Ectodermal cell (in vitro differentiated cells): Measurements from ENCODE around the gene CLSTN2. TPM values are rescaled to one million over a fixed set of nuclear protein-coding genes. Genes with fewer than 3 reads are reported as not detected.

Source experiments
- H3K27ac ChIP-seq: 2 replicates; pipeline ENCODE4 v1.7.0; 2013; ENCODE audit warnings: mild to moderate bottlenecking, low read depth, low read length; ENCODE audit not compliant: insufficient read depth, poor library complexity, severe bottlenecking
- H3K27me3 ChIP-seq: 2 replicates; pipeline ENCODE4 v1.7.0; 2013; ENCODE audit warnings: mild to moderate bottlenecking, low read length; ENCODE audit not compliant: insufficient read depth, control insufficient read depth, poor library complexity, severe bottlenecking
- H3K36me3 ChIP-seq: one replicate; pipeline ENCODE4 v1.7.0; 2013; ENCODE audit warnings: low read length; ENCODE audit not compliant: control insufficient read depth, insufficient read depth
- H3K4me1 ChIP-seq: one replicate; pipeline ENCODE4 v1.7.0; 2013; ENCODE audit warnings: low read length; ENCODE audit not compliant: control insufficient read depth, insufficient read depth
- H3K4me3 ChIP-seq: 2 replicates; pipeline ENCODE4 v1.7.0; 2013; ENCODE audit warnings: low read depth, low read length, control low read depth; ENCODE audit not compliant: insufficient read depth
- H3K9me3 ChIP-seq: 2 replicates; pipeline ENCODE4 v1.7.0; 2013; ENCODE audit warnings: mild to moderate bottlenecking, low read length, moderate library complexity; ENCODE audit not compliant: control insufficient read depth
- WGBS, 2 experiments: methylation state at CpG; one replicate each; pipeline ENCODE4 v1.1.7; 2013; ENCODE audit warnings: missing lambda C conversion rate in 2 of 2; 5-methylcytosine and 5-hydroxymethylcytosine counted together
- polyA plus RNA-seq, 4 experiments: library from polyadenylated mRNA; stranded (reverse); fragments of 50-300 nt; gene quantifications; one replicate each; pipeline ENCODE4 v1.2.3, GENCODE V29; 2013

The CLSTN2 gene
- 3.8 TPM for polyA plus RNA-seq (2013, experiment 1 of 4)
- polyA plus RNA-seq (2013, experiment 2 of 4), result 3.1 TPM
- polyA plus RNA-seq (2013, experiment 3 of 4), result 3.0 TPM
- 3.1 TPM for polyA plus RNA-seq (2013, experiment 4 of 4)

- Histone ChIP-seq H3K36me3 (no peaks in the 10 kb centered on the region), H3K27ac (no peak within 1 kb of the TSS), H3K4me1 (no peaks in the 10 kb centered on the region), H3K27me3 (peaks cover 38% of the 10 kb centered on the region), H3K4me3 (peak within 1 kb of the TSS; percentile 65), H3K9me3 (no peaks in the 10 kb centered on the region)
- WGBS, 2 experiments, result 1% methylated on average over 89 of the region's 89 CpGs
These were observed at the start of gene CLSTN2 for GRCh38 chr3:139935016-139935865. Gene CLSTN2 (plus strand): TSS chr3:139935185.

GRCh38 chr3:139887431-139887830 lies 47.6 kb upstream of the CLSTN2 start:
- no peaks in the 10 kb centered on the region for H3K36me3 ChIP-seq
- no peak overlapping the region for H3K27ac ChIP-seq
- no peaks in the 10 kb centered on the region for H3K9me3 ChIP-seq
- no peaks in the 10 kb centered on the region for H3K4me1 ChIP-seq
- H3K27me3 ChIP-seq, result no peaks in the 10 kb centered on the region
- no peak overlapping the region for H3K4me3 ChIP-seq

- Histone ChIP-seq H3K27me3 (no peaks in the 10 kb centered on the region), H3K4me1 (no peaks in the 10 kb centered on the region), H3K4me3 (no peak overlapping the region), H3K36me3 (no peaks in the 10 kb centered on the region), H3K9me3 (no peaks in the 10 kb centered on the region), H3K27ac (no peak overlapping the region)
- WGBS, 2 experiments, result 84 to 100% methylated on average over 2 of the region's 2 CpGs
These were observed 46.3 kb upstream of the CLSTN2 start for GRCh38 chr3:139888561-139889140.

- Histone ChIP-seq H3K36me3 (no peaks in the 10 kb centered on the region), H3K4me3 (no peak overlapping the region), H3K27me3 (no peaks in the 10 kb centered on the region), H3K27ac (no peak overlapping the region), H3K9me3 (no peaks in the 10 kb centered on the region), H3K4me1 (no peaks in the 10 kb centered on the region)
- 79 to 100% methylated on average over 1 of the region's 2 CpGs for WGBS, 2 experiments
These were observed 41.6 kb upstream of the CLSTN2 start for GRCh38 chr3:139893267-139893962.

GRCh38 chr3:139893963-139894642 lies 40.9 kb upstream of the CLSTN2 start:
- Histone ChIP-seq H3K4me3 (no peak overlapping the region), H3K9me3 (no peaks in the 10 kb centered on the region), H3K27ac (no peak overlapping the region), H3K27me3 (no peaks in the 10 kb centered on the region), H3K36me3 (no peaks in the 10 kb centered on the region), H3K4me1 (no peaks in the 10 kb centered on the region)
- WGBS, 2 experiments, result 93 to 94% methylated on average over 5 of the region's 5 CpGs

- H3K27ac ChIP-seq, result no peak overlapping the region
- 86 to 96% methylated on average over 1 of the region's 1 CpG for WGBS, 2 experiments
These were observed 40.4 kb upstream of the CLSTN2 start for GRCh38 chr3:139894643-139894989.

GRCh38 chr3:139897759-139898158 lies 37.2 kb upstream of the CLSTN2 start:
- Histone ChIP-seq H3K27me3 (no peaks in the 10 kb centered on the region), H3K9me3 (no peaks in the 10 kb centered on the region), H3K27ac (no peak overlapping the region), H3K4me1 (no peaks in the 10 kb centered on the region), H3K4me3 (no peak overlapping the region), H3K36me3 (no peaks in the 10 kb centered on the region)
- WGBS, 2 experiments, result 96 to 100% methylated on average over 3 to 4 of the region's 5 CpGs

More at GRCh38 chr3:139894643-139894989, 40.4 kb upstream of the CLSTN2 start:
- Histone ChIP-seq H3K4me1 (no peaks in the 10 kb centered on the region), H3K27me3 (no peaks in the 10 kb centered on the region), H3K36me3 (no peaks in the 10 kb centered on the region), H3K4me3 (no peak overlapping the region), H3K9me3 (no peaks in the 10 kb centered on the region)

- Histone ChIP-seq H3K27ac (no peak overlapping the region), H3K27me3 (no peaks in the 10 kb centered on the region), H3K36me3 (no peaks in the 10 kb centered on the region), H3K4me3 (no peak overlapping the region), H3K9me3 (no peaks in the 10 kb centered on the region), H3K4me1 (no peaks in the 10 kb centered on the region)
- 80 to 83% methylated on average over 1 of the region's 1 CpG for WGBS, 2 experiments
These were observed 28.6 kb upstream of the CLSTN2 start for GRCh38 chr3:139906418-139906817.

- Histone ChIP-seq H3K27ac (no peak overlapping the region), H3K36me3 (no peaks in the 10 kb centered on the region), H3K4me1 (peaks cover 3% of the 10 kb centered on the region), H3K4me3 (no peak overlapping the region), H3K27me3 (no peaks in the 10 kb centered on the region), H3K9me3 (no peaks in the 10 kb centered on the region)
- 73% methylated on average over 2 of the region's 3 CpGs; no CpG with 5 or more reads in 1 of the 2 experiments for WGBS, 2 experiments
These were observed 25.2 kb upstream of the CLSTN2 start for GRCh38 chr3:139909811-139910210.
